T-helper 2 cell (primary cell): ENCODE data around the gene ATP6V0D1.
"Not testable (repeated sequence)": the region's sequence is repeated elsewhere in the genome, so short reads cannot be mapped to it uniquely, and the experiment has no call there.

Source experiments
- DNase-seq, 5 experiments: peaks; one replicate each; pipeline versions ENCODE4 v3.0.0 to v3.0.0-alpha.2; 2012 to 2022
- total RNA-seq, 2 donors: gene quantifications; one replicate each; lab custom pipeline; 2026; lab: John Stamatoyannopoulos, UW

The ATP6V0D1 gene
- total RNA-seq: 51.2 to 62.7 reads per million in 2 donors

- DNase-seq: peak; percentile 98
Measured at GRCh38 chr16:67480833-67481560, at the start of gene ATP6V0D1. Gene ATP6V0D1 (minus strand): TSS chr16:67481157. CDS start chr16:67481086, 71 bp downstream.

DNA sequence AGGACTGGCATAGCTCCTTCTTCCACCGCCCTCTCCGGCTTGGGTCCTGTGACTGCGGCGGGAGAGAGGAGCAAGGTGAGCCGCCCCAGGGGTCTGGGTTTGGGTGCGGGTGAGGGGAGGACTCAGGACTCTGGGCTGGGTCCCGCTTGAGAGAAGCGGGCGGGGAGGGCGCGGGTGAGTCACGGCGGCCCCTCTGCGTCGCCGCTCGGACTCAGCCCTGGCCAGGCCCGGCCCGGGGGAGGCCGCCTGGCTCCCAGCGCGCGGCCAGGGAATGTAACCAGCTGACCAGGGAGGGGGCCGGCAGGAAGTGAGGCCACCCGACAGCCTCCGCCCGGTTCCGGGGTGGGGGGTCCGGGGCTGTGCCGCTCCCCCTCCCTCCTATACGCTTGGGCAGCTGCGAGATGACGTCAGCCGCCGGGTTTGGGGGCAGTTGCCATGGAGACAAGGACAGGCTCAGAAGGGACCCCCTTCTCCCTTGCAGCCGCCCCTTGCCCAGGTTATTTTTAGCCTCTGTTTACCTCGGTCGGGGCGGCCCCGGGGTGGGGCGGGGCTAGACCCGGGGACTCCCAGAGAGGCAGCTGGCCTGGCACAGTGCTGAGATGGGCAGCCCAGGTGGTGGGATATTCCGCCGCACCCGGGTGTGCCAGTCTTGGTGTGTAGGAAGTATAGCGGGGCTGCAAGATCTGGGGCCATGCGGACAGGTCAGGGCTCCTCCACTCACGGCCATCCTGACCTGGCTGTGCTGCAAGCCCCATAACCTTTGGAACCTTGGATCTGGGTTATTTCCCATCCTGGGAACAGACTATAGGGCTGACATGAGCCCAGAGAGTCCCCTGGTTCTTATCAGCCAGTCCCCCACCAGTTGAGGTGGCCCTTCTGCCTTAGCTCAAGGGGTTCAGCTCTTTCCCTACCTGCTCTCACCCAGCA lies 49.3 kb upstream of the ATP6V0D1 start:
- no peak for DNase-seq

DNA sequence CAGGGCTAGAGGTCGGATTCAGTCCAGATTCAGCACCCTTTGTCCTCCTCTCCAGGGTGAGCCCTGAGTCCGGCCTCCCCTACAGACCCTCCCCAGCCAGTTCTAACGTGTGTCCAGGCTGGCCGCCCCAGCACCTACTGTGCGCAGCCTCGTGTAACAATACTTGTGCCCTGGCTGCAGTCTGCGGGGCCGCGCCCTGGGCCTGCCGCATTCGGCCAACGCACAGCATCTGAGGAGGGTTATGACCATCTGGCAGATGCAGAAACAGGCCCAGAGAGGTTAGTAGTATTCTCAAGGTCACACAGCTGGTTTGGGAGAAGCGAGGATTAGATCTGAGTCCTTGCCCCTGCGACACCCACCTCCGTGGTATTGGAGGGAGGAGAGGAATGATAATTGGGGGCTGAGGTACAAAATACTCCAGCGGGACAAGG lies 48.6 kb upstream of the ATP6V0D1 start:
- no peak for DNase-seq

GRCh38 chr16:67528870-67529581 lies 48.1 kb upstream of the ATP6V0D1 start:
- DNase-seq: peak in 1 of 5 experiments; percentile 31

DNA sequence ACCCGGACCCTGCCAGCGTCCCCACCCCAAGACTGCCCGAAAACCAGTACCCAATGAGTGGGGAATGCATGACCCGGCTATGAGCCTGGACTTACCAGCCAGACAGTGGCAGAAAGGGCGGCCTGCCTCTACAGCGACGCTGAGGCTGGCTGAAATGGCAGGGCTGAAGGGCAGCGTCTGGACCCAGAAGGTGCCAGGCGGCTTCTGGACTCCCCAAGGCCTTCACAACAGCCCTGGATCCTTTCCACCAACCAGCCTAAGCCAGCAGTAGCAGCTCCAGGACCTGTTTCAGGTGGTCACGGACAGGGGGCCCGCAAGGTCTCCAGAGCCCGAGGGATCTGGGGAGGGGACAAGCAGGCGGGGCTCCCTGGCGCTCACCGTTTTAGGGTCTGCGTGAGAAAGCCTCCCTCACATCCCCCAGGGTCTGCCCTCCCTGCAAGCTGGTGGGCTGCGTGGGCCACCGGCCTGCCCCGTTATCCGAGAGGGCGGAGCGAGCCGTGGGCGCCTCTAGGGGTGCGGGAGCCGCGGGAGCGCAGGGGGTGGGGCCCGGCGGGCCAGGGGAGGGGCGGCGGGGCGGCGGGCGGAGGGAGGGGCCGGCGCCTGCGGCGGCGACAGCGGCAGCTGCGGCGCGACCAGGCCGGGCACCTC lies 47.4 kb upstream of the ATP6V0D1 start, which contains the start of gene RIPOR1:
RIPOR1 (plus strand) TSS at position 608 of the 648 bp plus-strand sequence. CDS start 9,618 bp downstream, outside the sequence.
- peak in 4 of 5 experiments; percentile 18 to 46 (median 34) for DNase-seq

- peak in 1 of 5 experiments; percentile 45 for DNase-seq
Measured at GRCh38 chr16:67526149-67526791, 45.3 kb upstream of the ATP6V0D1 start.

DNA sequence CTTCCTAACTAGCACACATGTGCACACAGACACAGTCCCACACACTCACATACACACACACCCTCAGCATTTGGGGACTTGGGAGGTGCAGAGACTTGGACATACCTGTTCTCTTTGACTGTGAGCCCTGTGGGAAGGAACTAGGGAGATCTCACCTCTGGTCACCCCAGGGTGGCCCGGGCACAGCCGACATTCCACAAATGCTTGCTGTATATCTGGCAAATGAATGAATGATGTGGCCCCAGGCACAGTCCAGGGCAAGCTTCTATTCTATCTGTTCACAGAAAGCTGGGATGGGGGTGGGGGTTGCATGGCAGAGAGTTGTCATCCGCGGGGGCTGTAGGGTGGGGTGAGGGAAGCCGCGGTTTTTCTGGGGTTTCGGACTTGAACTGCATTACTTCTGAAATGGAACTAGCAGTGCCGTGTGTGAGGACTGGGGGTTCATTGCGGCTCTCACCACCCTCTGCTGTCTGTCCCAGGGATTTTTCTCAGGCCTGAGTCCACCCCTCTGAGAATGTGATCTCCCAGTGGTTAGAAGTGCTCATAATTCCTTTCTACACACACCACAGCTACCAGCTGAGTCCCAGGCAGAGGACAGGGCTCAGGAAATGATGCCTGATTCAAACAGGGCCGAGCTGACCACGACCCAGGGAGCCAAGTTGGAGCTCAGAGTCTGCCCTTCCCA lies 44.4 kb upstream of the ATP6V0D1 start:
- DNase-seq: no peak

DNA sequence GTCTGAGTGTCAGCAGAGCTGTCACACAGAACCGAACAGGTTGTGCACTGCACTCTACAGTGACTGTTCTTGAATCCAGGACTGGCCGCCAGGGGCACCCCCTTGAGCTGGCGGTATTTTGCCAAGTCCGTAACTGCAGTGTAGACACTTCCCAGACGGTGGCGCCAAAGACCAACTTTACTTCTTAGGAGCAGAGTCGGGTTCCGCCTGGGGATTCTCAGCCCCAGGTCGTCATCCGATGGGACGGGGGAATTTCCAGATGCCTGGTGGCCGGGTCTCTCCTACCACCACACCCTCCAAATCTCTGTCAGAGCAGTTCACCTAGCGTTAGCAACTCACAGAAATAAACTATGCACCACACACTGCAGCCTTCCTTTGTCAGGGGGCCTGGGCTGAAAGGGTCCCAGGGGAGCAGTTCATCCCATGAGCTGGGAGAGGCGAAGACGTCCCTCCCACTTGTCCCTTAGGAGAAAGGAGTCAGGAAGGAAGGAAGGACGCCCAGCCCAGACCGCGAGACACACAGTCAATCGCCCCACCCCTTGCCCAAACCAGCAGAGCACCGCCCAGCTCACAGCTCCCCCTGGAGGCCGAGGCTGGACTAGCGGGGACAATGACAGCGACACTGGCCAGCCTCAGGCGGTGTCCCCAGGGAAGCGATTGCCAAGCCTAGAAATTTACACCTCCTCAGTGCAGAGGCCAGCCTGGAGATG lies 40.3 kb upstream of the ATP6V0D1 start:
- peak; percentile 90 to 98 (median 94) for DNase-seq

DNA sequence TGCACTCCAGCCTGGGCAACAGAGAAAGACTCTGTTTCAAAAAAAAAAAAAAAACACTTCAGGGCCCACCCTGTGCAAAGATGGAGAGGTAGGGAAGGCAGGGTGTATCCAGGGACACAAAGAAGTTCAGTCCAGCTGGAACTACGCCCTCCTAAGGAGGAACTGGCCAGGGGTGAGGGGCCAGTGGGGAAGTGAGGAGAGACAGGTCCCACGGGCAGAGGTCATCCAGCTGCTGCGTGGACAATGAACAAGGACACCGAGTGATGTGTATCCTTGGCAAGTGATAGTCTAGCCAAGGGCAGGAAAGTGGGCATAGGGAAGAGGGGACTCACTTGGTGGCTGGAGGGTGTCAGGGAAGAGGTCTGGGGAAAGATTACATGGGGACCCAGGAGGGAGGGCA lies 38.3 kb upstream of the ATP6V0D1 start:
- DNase-seq: no peak

GRCh38 chr16:67518676-67519075 lies 37.7 kb upstream of the ATP6V0D1 start:
- no peak for DNase-seq

DNA sequence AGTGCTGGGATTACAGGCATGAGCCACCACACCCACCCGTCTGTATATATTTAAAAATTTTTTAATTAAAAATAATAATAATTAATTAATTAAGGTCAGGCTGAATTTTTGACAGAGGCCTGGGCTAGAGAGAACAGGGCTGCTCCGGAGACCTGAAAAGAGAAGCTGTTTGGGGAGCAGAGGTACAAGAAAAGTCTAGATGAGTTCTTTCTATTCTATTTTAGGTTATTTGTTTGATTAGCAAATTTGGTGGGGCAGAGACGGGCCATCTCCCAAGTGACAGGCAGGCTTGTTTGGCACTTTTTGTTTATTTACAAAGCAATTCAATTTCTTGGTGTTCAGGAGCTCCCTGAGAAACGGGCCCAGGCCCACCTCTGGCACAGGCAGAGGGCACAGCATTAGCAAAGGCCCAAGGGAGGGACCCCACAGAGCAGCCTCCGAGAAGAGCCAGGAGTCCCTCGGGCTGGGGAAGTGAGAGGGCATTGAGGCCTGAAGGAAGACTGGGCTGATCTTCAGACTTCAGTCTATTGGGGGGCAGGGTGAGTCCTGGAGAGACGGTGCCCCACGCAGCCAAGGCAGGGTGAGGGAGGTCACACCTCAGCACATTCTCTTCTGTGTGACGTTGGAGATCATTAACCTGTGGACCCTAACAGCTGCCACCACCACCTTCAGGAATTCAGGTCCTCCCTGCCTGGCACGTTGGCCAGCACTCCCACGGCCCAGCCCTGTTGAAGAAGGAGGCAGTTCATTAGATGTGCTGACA lies 36.9 kb upstream of the ATP6V0D1 start:
- no peak for DNase-seq

GRCh38 chr16:67517155-67517445 lies 36.1 kb upstream of the ATP6V0D1 start:
- DNase-seq: no peak

DNA sequence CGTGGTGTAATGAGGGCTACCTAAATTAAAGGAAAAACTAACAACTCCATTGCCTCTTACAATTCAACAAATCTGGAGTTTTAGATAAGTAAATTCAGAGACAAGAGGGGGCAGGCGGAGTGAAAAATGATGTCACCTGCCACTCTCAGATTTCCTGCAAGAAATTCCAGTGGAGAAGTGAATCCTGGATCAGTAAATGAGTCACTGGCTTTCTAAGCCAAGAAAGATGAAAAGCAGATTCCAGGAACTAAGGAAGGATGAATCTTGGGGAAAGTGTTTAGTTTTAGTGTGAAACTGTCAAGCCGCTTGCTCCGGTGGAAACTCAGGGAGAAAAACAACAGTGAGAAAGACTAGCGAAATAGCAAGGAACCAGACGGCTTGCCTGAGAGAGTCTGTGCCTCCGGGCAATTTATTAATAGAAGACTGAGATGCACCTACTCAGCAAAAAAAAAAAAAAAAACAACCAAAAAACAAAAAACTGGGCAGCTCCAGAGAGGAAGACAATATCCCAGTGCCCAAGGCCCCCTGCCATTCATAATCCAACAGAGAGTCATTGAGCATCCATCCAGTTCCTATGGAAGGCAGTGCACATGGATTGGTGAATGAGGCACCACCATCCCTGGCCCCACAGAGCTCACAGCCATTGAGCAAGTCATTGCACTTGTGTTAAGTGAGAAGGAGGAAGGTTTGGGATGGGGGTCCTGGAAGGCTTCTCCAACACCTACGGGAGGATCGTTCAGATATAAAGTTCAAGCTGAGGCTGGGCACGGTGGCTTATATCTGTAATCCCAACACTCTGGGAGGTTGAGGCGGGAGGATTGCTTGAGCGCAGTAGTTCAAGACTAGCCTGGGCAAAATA lies 35.6 kb upstream of the ATP6V0D1 start:
- DNase-seq: no peak

- peak; percentile 38 to 89 (median 70) for DNase-seq
Measured at GRCh38 chr16:67514382-67514828, 33.4 kb upstream of the ATP6V0D1 start.

GRCh38 chr16:67513892-67514291 lies 32.9 kb upstream of the ATP6V0D1 start:
- DNase-seq: not testable (repeated sequence)

DNA sequence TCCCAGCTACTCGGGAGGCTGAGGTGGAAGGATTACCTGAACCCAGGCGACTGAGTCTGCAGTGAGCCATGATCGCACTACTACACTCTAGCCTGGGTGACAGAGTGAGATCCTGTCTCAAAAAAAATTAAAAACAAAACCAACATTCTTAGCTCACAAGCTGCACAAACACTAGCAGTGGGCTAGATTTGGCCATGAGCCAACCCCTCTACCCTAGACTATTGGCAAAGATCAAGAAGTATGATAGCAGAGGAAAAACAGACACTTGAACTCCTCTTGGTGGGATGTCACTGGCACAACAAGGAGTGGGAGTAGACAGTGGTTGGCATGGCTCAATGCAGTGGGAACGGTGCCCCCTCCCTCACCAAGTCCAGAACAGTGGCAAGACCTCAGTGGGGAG lies 28.1 kb upstream of the ATP6V0D1 start:
- DNase-seq: peak in 1 of 5 experiments; percentile 50

DNA sequence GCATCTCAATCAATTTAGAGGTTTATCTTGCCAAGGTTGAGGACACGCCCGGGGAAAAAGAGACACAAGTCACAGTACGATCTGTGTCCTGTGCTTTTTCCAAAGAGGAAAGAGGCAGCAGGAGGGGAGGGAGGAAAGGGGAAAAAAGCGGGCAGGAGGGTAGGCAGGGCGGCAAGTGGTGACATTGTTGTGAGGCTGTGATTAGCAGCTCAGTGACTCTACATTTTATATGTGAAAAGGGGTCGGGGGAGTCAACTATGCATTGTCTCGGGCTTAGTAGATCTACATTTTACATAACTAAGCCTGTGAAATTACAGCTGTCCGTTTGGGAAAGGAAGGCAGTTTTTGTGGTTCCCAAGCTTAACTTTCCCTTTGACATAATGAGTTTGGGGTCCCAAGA lies 25.5 kb upstream of the ATP6V0D1 start:
- no peak for DNase-seq
